K562 (cell line): Measurements from ENCODE around the gene SRPK3.
"Not testable (repeated sequence)": the region's sequence is repeated elsewhere in the genome, so short reads cannot be mapped to it uniquely, and the experiment has no call there.

Experiments used
- ARID2 ChIP-seq: fragments of 450-650 bp; IDR thresholded peaks from 2 replicates; pipeline ENCODE4 v1.6.1; 2017; ENCODE audit warnings: antibody characterized with exemption, mild to moderate bottlenecking
- CTCF ChIP-seq, 3 experiments: IDR thresholded peaks in 2 of 3; conservative IDR thresholded peaks in 1 of 3; 2 replicates each; pipeline ENCODE4 v1.5.1; 2011 to 2012; ENCODE audit warnings: low read length in 3 of 3, mild to moderate bottlenecking in 3 of 3, control low read depth in 2 of 3, improper control_type of control experiment in 1 of 3, inconsistent platforms in 1 of 3, low read depth in 1 of 3, mixed read lengths in 1 of 3, moderate library complexity in 1 of 3; ENCODE audit not compliant: insufficient read depth in 2 of 3
- ELK1 ChIP-seq: sonication (generic); formaldehyde crosslinking; IDR thresholded peaks from 2 replicates; pipeline ENCODE4 v1.8.1; 2022; ENCODE audit warnings: missing genetic modification reagents
- ETV6 ChIP-seq, 3 experiments: fragments of 150-350 bp in 1 of 3; sonication (generic) in 1 of 3; formaldehyde crosslinking in 1 of 3; IDR thresholded peaks; 2 replicates each; pipeline versions ENCODE4 v1.6.1 to v1.8.0; 2014 to 2022; ENCODE audit warnings: borderline replicate concordance in 2 of 3, low read depth in 2 of 3, antibody characterized with exemption in 1 of 3, low read length in 1 of 3, mild to moderate bottlenecking in 1 of 3, missing genetic modification reagents in 1 of 3
- FOXP1 ChIP-seq: sonication (generic); formaldehyde crosslinking; IDR thresholded peaks from 2 replicates; pipeline ENCODE4 v1.8.0; 2022; ENCODE audit warnings: mild to moderate bottlenecking, missing genetic modification reagents
- HNRNPLL ChIP-seq: fragments of 200-400 bp; formaldehyde crosslinking; IDR thresholded peaks from 2 replicates; pipeline ENCODE4 v1.6.1; 2017; ENCODE audit warnings: low read length, low read depth, mild to moderate bottlenecking; ENCODE audit not compliant: poor library complexity, severe bottlenecking
- NR2C2 ChIP-seq, 2 experiments: fragments of 200-800 bp in 1 of 2; sonication (Bioruptor generic) in 1 of 2; sonication (generic) in 1 of 2; formaldehyde crosslinking in 1 of 2; IDR thresholded peaks; 2 replicates each; pipeline versions ENCODE4 v1.6.1 to v1.8.0; 2016 to 2022; ENCODE audit warnings: mild to moderate bottlenecking in 1 of 2, missing compliant biosample characterization in 1 of 2, missing genetic modification characterization in 1 of 2, missing genetic modification reagents in 1 of 2
- PBX2 ChIP-seq, 2 experiments: IDR thresholded peaks in 1 of 2; conservative IDR thresholded peaks in 1 of 2; 2 replicates each; pipeline ENCODE4 v1.6.1; 2016; ENCODE audit warnings: low read depth in 2 of 2, mild to moderate bottlenecking in 1 of 2, missing compliant biosample characterization in 1 of 2, missing genetic modification characterization in 1 of 2, moderate library complexity in 1 of 2
- POLR2A ChIP-seq: fragments of 450-650 bp; conservative IDR thresholded peaks from 2 replicates; pipeline ENCODE4 v1.6.1; 2016
- SRF ChIP-seq, 2 experiments: fragments of 250-450, 450-650 bp in 1 of 2; sonication (Bioruptor Pico) in 1 of 2; sonication (generic) in 1 of 2; formaldehyde crosslinking; IDR thresholded peaks; 2 replicates each; pipeline versions ENCODE4 v1.5.0 to v1.5.1; 2020 to 2022; ENCODE audit warnings: mild to moderate bottlenecking in 1 of 2, missing genetic modification reagents in 1 of 2
- ZBTB26 ChIP-seq: fragments of 450-650 bp; formaldehyde crosslinking; IDR thresholded peaks from 2 replicates; pipeline ENCODE4 v1.4.0; 2022; ENCODE audit warnings: missing genetic modification characterization
- ZBTB40 ChIP-seq, 2 experiments: fragments of 450-650 bp in 1 of 2; sonication (generic) in 1 of 2; formaldehyde crosslinking in 1 of 2; IDR thresholded peaks; 2 replicates each; pipeline versions ENCODE4 v1.7.1 to v1.9.0; 2016 to 2022; ENCODE audit warnings: inconsistent platforms in 1 of 2, mild to moderate bottlenecking in 1 of 2, missing genetic modification reagents in 1 of 2
- ZFX ChIP-seq: sonication (generic); formaldehyde crosslinking; IDR thresholded peaks from 2 replicates; pipeline ENCODE4 v1.8.0; 2022; ENCODE audit warnings: mild to moderate bottlenecking, missing genetic modification reagents, moderate library complexity

GRCh38 chrX:153818064-153818463 is 37.2 kb downstream of the SRPK3 start:
- TF ChIP-seq ARID2; PBX2 (CRISPR knock-in tag; IDR thresholded peaks at IDR 0.05; ENCODE audit: low read depth); PBX2 (tag; conservative IDR thresholded peaks at IDR 0.05; ENCODE audit: low read depth); ZFX (CRISPR knock-in tag); NR2C2 (CRISPR knock-in tag; IDR thresholded peaks at IDR 0.05); NR2C2 (tag; IDR thresholded peaks at IDR 0.05); HNRNPLL; CTCF (IDR thresholded peaks at IDR 0.05 in 2 of 3, conservative IDR thresholded peaks at IDR 0.05 in 1 of 3; ENCODE audit: insufficient read depth in 2 of 3, low read depth in 1 of 3, low read length in 3 of 3); FOXP1 (CRISPR knock-in tag); ELK1 (CRISPR knock-in tag); ZBTB40 (IDR thresholded peaks at IDR 0.05); ZBTB40 (CRISPR knock-in tag; IDR thresholded peaks at IDR 0.05); POLR2A; ZBTB26 (CRISPR knock-in tag); SRF (CRISPR knock-in tag; IDR thresholded peaks at IDR 0.05); ETV6 (IDR thresholded peaks at IDR 0.05; ENCODE audit: borderline replicate concordance in 1 of 2, low read depth in 2 of 2, low read length in 1 of 2); ETV6 (CRISPR knock-in tag; IDR thresholded peaks at IDR 0.05; ENCODE audit: borderline replicate concordance): not testable (repeated sequence)
